Non-pigmented ciliary epithelial cell (primary cell): ENCODE results near the gene TSPAN6.

Experiments used
- DNase-seq: peaks from one replicate; pipeline ENCODE4 v3.0.0-alpha.2; 2010; ENCODE audit warnings: low read depth

TSPAN6 gene

GRCh38 chrX:100584611-100585010 lies 52.0 kb downstream of the TSPAN6 start, which contains the start of gene TNMD:
TSS of gene TNMD (plus strand) at chrX:100584936. CDS start at chrX:100585019, 83 bp downstream.
- DNase-seq, result no peak
